Left hindlimb (tissue), 1 donor: ENCODE measurements around the gene TPRX1.
A peak's percentile ranks its signal among the peaks of the same experiment; 100 is the strongest.
"Not testable (repeated sequence)": the region's sequence is repeated elsewhere in the genome, so short reads cannot be mapped to it uniquely, and the experiment has no call there.

Experiments used
- DNase-seq: peaks from one replicate; pipeline ENCODE4 v3.0.0-alpha.2; 2018

The TPRX1 gene, protein sequence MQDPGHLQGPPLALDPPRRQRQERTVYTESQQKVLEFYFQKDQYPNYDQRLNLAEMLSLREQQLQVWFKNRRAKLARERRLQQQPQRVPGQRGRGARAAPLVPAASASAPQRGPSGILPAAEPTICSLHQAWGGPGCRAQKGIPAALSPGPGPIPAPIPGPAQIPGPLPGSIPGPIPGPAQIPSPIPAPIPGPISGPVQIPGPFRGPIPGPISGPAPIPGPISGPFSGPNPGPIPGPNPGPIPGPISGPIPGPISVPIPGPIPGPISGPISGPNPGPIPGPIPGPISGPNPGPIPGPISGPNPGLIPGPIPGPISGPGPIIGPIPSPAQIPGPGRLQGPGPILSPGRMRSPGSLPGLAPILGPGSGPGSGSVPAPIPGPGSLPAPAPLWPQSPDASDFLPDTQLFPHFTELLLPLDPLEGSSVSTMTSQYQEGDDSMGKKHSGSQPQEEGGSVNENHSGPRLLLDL

DNA sequence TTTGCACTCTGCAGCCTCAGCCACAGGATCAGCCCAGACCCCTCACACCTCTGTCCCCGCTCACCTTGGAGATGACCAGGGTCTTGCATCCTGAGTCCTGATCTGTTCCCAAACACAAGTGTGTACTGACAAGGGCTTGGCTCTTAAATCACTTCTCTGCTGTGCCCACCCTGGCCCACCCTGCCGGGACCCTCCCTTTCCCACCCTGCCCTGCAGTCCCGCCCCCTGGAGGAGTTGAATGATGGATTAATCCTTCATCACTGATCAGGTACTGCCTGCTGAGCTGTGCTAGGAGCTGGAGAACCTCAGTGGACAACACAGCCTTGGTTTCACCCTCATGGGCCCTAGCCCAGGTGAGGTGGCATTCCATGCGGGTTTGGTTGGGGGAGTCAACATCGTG, at the start of gene TPRX1:
TSS of gene TPRX1 (minus strand) at position 101 of the 400 bp plus-strand sequence. CDS start at position 89, 12 bp downstream.
- DNase-seq: not testable (repeated sequence)

DNA sequence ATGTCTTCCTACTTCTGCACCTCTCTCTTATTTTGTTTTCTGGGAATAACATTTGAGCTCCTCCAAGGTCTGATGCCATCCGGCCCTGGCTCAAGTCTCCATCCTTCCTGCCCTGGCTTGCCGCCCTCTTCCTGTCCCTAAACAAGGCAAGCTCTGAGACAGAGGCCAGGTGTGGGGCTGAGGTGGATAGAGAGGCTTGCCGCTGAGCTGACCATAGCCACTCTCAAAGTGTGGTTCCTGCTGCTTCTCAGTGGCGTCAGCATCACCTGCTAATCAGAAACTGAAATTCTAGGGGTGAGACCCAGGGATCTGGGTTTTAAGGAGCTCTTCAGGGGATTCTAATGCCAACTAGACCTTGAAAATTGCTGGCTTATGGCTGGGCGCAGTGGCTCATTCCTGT, 48.7 kb upstream of the TPRX1 start:
- no peak for DNase-seq

DNA sequence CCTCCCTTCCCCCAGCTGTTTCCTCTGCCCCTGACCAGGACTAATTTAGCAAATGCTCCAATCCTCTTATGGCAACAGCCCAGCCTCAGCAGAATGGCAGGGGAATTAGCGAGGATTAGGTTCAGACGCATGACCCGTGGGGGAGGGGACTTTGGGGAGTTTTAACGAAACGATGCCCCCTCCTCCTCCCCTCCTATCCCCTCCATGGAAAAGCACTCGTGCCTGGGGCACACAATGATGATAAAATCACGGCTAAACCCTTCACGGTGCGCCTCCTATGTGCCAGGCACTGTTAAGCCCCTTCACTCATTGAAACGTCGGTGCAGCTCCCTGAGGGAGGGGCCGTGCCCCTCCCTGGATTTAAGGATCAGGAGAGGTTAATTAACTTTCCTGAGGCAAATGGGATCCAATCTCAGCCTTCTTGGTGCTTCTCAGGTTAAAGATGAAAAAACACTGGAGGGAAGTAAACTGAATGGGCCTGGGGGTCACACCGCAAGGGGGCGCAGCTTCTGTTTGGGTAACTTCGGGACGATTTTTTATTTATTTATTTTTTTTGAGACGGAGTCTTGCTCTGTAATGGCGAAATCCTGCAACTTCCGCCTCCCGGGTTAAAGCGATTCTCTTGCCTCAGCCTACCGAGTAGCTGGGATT, 44.6 kb upstream of the TPRX1 start:
- DNase-seq: no peak

DNA sequence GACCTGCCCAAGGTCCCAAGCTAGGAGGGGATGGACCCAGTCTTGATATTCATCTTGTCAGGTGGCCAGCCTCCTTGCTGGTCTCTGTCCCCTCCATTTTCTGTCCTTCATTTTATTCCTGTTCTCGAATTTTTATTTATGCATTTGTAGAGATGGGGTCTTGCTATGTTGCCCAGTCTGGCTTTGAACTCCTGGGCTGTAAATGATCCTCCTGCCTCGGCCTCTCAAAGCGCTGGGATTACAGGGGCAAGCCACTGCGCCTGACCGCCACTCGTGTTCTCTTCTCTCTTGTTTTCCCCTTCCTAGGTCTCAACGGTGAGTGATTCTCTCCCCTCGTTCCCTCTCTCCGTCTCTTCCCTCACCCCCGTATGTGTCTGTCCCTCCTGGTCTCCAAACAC, 44.1 kb upstream of the TPRX1 start:
- no peak for DNase-seq

DNA sequence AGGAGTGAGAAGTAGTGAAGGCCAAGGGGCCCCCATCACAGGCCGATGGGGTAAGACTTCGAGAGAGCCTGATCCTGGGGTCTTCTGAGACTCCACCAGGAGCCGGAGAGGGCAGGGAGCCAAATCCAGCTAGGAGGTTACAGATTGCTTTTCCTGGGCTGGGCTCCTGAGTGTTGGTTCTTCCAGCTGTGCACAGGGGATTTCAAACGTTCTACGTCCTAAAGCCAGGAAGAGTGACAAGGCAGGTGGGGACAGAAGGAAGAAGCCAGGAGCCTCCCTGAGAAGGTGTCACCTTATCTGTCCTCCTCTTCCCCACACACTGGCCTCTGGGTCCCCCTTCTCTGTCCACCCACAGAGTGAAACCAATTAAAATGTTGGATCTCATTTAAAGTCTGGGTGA, 38.6 kb upstream of the TPRX1 start:
- DNase-seq: no peak

DNA sequence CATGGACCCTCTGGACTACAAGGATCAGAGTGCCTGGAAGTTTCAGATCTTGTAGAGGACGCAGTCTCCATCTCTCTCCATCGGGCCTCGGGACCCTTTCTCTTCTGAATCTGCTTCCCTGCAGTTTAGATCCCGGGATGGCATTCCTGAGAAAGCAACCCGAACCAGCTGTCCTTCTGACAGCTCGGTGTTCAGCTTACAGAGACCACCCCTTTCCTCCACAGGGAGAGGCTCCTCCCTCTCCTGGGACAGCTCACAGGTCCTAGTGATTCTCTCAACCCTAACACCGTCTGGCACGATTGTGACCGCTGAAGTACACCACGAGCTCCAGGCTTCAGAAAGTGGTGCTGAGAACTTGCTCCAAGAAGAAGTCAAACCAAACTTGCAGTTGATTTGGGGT, 35.6 kb upstream of the TPRX1 start:
- no peak for DNase-seq

DNA sequence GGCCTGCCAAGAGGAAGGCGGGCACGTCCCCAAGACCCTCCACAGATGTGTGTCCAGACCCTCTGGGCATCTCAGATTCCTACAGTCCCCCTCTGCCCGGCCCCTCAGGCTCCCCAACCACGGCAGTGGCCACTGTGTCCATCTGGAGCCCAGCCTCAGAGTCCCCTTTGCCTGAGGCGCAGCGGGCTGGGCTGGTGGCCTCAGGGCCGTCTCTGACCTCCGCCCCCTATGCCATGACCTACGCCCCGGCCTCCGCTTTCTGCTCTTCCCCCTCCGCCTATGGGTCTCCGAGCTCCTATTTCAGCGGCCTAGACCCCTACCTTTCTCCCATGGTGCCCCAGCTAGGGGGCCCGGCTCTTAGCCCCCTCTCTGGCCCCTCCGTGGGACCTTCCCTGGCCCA, 35.1 kb upstream of the TPRX1 start:
- DNase-seq: no peak

DNA sequence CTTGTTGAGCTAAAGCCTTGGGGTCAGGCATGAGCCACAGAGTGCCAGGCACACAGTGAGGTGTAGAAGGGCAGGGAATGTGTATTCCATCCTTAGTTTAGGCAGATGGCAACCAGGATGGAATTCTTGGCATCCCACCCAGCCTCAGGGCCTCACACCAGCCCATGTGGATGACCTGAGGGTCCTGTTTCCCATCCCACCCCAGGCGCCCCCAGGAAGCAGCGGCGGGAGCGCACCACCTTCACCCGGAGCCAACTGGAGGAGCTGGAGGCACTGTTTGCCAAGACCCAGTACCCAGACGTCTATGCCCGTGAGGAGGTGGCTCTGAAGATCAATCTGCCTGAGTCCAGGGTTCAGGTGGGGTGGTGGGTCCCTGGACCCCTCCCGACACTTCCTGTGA, 31.7 kb upstream of the TPRX1 start:
- DNase-seq: no peak

DNA sequence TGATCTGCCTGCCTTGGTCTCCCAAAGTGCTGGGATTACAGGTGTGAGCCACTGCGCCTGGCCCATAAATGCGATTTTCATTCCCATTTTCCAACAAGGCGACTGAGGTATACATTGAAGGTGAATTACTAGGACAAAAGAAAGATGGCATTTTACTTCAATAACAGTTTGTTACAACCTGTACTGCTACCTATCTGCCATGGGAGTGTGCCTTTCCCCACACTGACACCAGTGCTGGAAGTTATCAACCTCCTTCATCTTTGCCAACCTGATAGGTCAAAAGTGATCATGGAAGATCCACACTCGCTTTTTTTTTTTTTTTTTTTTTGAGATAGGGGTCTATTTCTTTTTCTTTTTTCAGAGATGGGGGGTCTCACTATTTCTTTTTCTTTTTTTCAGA, 28.4 kb upstream of the TPRX1 start:
- DNase-seq: no peak

DNA sequence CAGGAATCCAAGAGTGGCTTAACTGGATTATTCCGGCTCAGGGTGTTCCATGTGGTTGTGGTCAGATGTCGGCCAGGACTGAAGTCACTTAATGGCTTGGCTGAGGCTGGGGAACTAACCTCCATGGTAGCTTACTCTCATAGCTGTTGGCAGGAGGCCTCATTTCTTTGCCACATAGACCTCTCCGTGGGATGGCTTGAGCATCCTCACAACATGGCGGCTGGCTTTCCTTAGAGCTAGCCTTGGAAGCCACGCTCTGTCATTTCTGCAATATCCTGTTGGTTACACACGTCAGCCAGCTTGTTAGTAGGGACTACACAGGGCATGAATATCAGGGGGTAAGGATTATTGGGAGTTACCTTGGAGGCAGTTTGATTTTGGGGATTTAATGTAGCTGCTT, 22.4 kb upstream of the TPRX1 start:
- DNase-seq: no peak

DNA sequence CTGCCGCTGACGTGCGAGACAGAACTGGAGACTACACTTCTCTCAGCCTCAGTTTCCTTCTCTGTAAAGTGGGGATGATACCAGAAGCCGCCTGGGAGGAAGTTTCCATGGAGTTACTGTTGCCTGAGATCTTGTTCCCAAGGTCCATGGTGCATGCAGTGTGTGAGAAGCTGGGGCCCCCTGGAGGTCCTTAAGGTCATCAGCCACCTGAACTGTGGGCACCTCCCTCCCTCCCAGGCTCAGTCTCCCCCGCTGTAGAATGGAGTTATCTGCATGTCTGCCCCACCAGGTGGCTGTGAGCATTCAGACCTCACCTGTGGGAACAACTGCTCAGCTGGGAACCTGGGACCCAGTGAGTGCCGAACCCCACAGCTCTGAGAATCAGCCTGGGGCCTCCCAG, 20.0 kb upstream of the TPRX1 start:
- DNase-seq: no peak

DNA sequence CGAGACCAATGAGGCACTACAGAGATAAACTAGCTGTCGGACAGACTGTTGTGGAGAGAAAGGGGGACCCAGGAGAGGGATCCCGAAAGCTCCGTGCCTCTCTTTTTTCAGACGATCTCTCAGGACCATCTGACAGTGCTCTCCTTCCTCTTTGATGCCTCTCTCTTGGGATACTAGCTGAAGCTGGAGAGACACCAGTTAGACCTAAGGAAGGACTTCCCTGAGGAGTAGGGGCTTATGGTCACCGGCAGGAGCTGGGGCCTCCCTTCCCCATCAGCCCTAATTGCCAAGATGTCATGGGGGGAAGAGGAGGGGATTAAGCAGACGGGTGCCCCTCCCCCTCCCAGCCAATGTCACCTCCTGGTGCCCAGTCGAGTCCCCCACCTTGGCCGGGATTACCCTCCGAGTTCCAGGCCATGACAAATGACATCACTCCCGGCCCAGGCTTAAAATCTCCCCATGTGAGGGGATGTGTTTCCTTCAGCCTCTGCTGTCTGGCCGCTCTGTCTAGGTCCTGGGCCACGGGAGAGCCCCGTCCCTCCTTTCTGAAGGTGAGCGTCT, 17.2 kb upstream of the TPRX1 start, which contains the start of gene CRX:
TSS of gene CRX (plus strand) at position 478 of the 561 bp plus-strand sequence. CDS start 12,507 bp downstream, outside the sequence.
- DNase-seq: no peak

DNA sequence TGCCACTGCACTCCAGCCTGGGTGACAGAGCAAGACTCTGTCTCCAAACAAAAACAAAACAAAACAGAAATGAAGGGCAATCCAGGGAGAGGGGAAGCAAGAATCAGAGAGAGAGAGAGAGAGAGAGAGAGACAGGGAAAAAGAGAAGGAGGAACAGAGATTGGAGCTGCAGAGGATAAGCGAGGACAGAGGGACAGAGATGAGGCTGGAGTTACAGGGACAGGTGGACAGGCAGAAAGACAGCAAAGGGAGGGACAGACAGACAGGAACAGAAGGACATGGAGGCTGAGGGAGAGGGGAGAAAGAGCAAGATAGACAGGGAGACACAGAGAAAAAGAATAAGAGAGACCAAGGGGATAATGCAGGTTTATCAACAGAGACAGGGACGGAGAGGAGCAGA, 16.1 kb upstream of the TPRX1 start:
- DNase-seq: no peak

DNA sequence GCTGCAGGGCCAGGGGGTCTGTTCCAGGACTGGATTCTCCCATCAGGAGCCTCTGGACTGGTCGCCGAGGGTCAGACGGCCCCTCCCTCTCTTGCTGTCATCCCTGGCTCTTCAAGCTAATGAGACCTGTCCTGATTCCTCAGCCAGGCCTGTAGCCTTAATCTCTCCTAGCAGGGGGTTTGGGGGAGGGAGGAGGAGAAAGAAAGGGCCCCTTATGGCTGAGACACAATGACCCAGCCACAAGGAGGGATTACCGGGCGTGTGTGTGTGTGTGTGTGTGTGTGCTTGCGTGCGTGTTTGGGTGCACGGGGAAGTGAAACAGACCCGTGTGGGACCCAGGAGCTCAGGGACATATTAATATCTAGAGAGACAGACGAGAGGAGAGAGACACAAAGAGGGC, 15.5 kb upstream of the TPRX1 start:
- no peak for DNase-seq

DNA sequence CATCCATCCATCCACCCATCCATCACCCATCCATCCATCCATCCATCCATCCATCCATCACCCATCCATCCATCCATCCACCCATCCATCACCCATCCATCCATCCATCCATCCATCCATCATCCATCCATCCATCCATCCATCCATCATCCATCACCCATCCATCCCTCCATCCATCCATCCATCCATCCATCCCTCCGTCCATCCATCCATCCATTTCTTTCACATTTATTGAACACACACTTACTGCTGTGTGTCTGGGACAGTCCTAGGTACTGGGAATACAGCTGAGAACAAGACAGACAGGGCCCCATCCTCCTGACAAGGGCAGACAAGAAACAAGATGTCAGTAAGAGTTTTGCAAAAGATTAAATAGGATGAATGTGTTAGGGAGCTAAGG, 13.9 kb upstream of the TPRX1 start:
- DNase-seq: not testable (repeated sequence)

DNA sequence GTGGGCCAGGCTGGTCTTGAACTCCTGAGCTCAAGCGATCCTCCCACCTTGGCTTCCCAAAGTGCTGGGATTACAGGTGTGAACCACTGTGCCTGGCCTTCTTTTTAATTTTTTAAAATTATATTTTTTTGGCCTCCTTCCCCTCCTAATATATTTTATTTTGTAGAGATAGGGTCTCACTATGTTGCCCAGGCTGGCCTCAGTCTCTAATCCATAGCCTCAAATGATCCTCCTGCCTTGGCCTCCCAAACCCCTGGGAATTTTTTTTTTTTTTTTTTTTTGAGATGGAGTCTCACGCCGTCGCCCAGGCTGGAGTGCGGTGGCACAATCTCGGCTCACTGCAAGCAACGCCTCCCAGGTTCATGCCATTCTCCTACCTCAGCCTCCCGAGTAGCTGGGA, 11.9 kb upstream of the TPRX1 start:
- not testable (repeated sequence) for DNase-seq

DNA sequence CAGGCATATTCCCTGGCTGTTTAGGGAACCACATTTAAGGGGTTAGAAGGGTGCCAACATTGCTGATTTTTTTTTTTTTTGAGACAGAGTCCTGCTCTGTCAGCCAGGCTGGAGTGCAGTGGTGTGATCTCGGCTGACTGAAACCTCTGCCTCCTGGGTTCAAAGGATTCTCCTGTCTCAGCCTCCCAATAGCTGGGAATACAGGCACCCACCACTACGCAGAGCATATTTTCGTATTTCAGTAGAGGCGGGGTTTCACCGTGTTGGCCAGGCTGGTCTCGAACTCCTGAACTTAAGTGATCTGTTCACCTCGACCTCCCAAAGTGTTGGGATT, 9.6 kb upstream of the TPRX1 start:
- no peak for DNase-seq

DNA sequence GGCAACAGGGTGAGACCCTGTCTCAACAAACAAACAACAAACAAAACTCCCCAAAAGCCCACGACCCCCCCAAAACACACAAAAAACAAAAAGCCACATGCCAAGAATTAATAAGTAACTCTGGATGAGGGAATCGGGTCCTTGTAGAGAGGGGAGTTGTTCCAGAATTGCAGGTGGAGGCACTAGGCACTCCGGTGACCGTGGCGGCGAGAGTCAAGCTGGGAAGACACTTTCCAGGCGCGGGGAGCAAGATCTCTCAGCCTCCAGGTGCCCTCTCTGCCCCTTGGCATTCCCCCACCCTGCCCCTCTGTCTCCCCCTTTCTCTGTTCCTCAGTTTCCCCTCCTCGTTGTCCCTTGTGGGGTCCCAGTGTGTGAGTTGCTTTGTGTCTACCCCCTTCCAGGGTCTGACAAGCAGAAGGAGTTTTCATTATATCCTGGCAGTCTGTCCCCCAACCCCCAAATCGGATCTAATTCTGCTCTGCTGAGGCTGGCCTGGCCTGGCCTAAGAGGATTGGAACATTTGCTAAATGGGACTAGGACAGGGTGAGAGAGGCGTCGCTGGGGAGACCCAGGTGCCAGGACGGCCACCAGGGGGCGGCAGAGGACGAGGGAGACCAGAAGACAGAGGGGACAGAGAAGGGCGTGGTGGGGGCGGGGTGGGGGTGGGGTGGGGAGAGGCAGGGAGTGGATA, 9.1 kb upstream of the TPRX1 start:
- DNase-seq: peak; percentile 67

DNA sequence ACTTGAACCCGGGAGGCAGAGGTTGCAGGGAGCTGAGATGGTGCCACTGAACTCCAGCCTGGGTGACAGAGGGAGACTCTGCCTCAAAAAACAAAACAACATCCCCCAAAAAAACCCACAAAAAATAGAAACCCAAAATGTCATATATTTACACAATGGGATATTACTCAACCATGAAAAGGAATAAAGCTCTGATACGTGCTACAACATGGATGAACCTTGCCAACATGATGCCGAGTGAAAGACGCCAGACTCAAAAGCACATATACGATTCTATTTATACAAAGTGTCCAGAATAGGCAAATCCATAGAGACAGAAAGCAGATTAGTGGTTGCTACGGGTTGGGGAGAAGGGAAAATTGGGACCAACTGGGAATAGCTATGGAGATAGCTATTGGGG, 2.1 kb upstream of the TPRX1 start:
- no peak for DNase-seq

DNA sequence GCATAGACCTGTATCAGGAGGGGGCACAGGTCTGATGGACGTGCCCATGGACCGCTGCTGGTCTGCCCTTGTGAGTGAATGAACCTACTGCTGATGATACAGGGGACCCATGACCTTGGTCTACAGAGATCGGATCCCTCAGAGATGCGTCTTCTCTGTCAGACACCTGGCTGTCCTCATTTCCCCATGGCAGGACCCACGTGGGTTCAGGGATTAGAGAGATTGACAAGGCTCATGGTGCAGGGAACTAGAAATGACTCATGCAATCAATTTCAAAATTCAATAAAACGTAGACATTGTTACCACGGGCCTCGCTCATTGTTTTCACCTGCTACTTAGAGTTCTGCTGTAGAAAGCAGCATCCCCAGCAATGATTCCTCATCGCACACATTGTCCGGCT, 962 bp upstream of the TPRX1 start:
- no peak for DNase-seq

DNA sequence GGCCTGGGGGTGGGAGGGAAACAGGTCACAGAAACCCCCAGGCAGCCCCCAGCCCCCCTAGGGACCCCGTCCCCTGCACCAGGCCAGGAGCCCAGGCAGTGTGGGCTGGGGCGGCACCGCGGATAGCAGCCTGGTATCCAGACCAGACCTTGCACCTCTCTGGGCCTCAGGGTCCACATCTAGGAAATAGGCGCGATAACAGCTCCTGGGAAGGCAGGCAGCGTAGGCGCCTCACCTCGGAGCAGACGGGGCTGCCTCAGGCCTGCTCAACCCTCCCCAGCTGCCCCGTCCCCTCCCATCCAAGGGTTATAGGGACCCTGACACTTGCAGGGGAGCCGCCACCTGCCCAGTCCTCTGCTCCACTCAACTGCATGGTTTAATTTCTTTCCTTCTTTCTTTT, 680 bp downstream of the TPRX1 start:
- not testable (repeated sequence) for DNase-seq

DNA sequence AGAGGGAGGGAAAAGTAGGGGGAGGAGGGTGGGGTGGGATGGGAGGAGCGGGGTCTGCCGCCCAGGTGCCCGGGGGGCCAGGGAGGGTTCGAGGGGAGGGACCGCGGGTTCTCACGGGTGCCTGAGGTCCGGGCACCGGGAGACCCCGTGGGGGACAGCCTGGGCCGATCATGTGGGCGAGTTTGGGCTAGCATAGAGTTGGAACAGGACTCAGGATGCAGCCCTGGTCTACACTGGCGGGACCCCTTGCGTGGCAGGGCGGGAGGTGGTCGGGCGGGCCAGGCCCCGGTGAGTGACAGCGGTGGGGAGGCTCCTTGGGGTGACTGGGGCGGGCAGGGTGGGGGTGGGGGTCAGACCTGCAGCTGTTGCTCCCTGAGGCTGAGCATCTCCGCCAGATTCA, 1.2 kb downstream of the TPRX1 start:
- DNase-seq: not testable (repeated sequence)

DNA sequence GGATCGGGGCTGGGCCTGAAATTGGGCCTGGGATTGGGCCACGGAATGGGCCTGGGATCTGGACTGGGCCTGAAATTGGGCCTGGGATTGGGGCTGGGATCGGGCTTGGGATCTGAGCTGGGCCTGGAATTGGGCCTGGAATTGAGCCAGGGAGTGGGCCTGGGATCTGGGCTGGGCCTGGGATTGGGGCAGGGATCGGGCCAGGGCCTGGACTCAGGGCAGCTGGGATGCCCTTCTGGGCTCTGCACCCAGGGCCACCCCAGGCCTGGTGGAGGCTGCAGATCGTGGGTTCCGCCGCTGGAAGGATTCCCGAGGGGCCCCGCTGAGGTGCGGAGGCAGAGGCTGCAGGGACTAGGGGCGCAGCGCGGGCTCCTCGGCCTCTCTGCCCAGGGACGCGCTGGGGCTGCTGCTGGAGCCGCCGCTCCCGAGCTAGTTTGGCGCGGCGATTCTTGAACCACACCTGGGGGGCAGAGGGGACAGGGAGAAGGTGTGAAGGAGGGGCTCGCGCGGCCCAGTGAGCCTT, 1.8 kb downstream of the TPRX1 start:
- no peak for DNase-seq
